Lower leg skin (tissue), 4 donors: ENCODE results near the gene HBG2. TPM values are rescaled to one million over a fixed set of nuclear protein-coding genes. Genes with fewer than 3 reads are reported as not detected.

Source experiments
- DNase-seq, 2 donors: peaks; one replicate each; pipeline ENCODE4 v3.0.0-alpha.2; 2019; ENCODE audit warnings: low spot score in 2 of 2
- H3K4me3 ChIP-seq: fragments of 200-600 bp; sonication (generic); 2 replicates; pipeline ENCODE4 v1.5.1; 2017; ENCODE audit warnings: mild to moderate bottlenecking, low read depth; ENCODE audit not compliant: poor library complexity, severe bottlenecking
- CTCF ChIP-seq, 3 donors: fragments of 450-650 bp; IDR thresholded peaks; one replicate each; pipeline ENCODE4 v1.5.1; 2016; ENCODE audit warnings: antibody characterized with exemption in 3 of 3, mild to moderate bottlenecking in 3 of 3, moderate library complexity in 2 of 3
- POLR2A ChIP-seq, 2 donors: fragments of 450-650 bp; IDR thresholded peaks; one replicate each; pipeline ENCODE4 v1.6.1; 2016 to 2017; ENCODE audit warnings: antibody characterized with exemption in 2 of 2, mild to moderate bottlenecking in 1 of 2, moderate library complexity in 1 of 2
- WGBS, 2 donors: methylation state at CpG; one replicate each; pipeline ENCODE4 v1.1.5; 2018; 5-methylcytosine and 5-hydroxymethylcytosine counted together
- intact Hi-C: fragments of 100-400 bp; cut with DNase I; formaldehyde crosslinking; loops from one replicate; pipeline ENCODE4 v1.15.0; 2023; ENCODE audit warnings: low total_unique reads
- total RNA-seq, 4 donors: library from RNA; depleted of rRNA; stranded (reverse); fragments of >200 nt; gene quantifications; one replicate each; pipeline ENCODE4 v1.1.0, GENCODE V29; 2016

HBG2 gene
- total RNA-seq, 4 donors from 2014 or later, result not detected

- H3K4me3 ChIP-seq, result no peak overlapping the region
- no peak for TF ChIP-seq POLR2A (IDR thresholded peaks at IDR 0.05)
- TF ChIP-seq CTCF (IDR thresholded peaks at IDR 0.05), result no peak
- intact Hi-C loops, result no loop called here
- no peak for DNase-seq
- WGBS, 2 donors, result 70 to 79% methylated on average over 4 of the region's 4 CpGs
Measured at GRCh38 chr11:5272395-5273017, 17.9 kb upstream of the HBG2 start.

GRCh38 chr11:5269715-5270147 lies 15.2 kb upstream of the HBG2 start, which contains the start of gene HBE1:
TSS of gene HBE1 (minus strand) at chr11:5269945. CDS start at chr11:5269890, 55 bp downstream.
- TF ChIP-seq CTCF (IDR thresholded peaks at IDR 0.05) (no peak), POLR2A (IDR thresholded peaks at IDR 0.05) (no peak)
- 62 to 65% methylated on average over 4 of the region's 4 CpGs for WGBS, 2 donors
- DNase-seq, result no peak
- no peak within 1 kb of the TSS for H3K4me3 ChIP-seq
- intact Hi-C loops, result no loop called here

- WGBS, 2 donors, result 85 to 89% methylated on average over 2 of the region's 2 CpGs
- no peak overlapping the region for H3K4me3 ChIP-seq
- no peak for DNase-seq
- TF ChIP-seq CTCF (IDR thresholded peaks at IDR 0.05), result no peak
- no peak for TF ChIP-seq POLR2A (IDR thresholded peaks at IDR 0.05)
- intact Hi-C loops, result no loop called here
Measured at GRCh38 chr11:5267033-5267563, 12.5 kb upstream of the HBG2 start.

GRCh38 chr11:5266609-5267008 lies 12.0 kb upstream of the HBG2 start:
- DNase-seq, result no peak
- intact Hi-C loops, result no loop called here
- TF ChIP-seq CTCF (IDR thresholded peaks at IDR 0.05), result no peak
- no peak for TF ChIP-seq POLR2A (IDR thresholded peaks at IDR 0.05)
- no peak overlapping the region for H3K4me3 ChIP-seq

- no peak for DNase-seq
- WGBS, 2 donors, result 45 to 60% methylated on average over 2 of the region's 2 CpGs
- no peak overlapping the region for H3K4me3 ChIP-seq
- TF ChIP-seq CTCF (IDR thresholded peaks at IDR 0.05) (no peak), POLR2A (IDR thresholded peaks at IDR 0.05) (no peak)
- intact Hi-C loops, result no loop called here
Measured at GRCh38 chr11:5265832-5266231, 11.3 kb upstream of the HBG2 start.
